HG03135 (cell line): Measurements from ENCODE around the gene ASB11.

Experiments used
- ATAC-seq: cut with Tn5 transposase; IDR thresholded peaks from one replicate; pipeline ENCODE4 v1.9.1; 2021; ENCODE audit warnings: mild to moderate bottlenecking, moderate library complexity; ENCODE audit not compliant: unreplicated experiment

Gene ASB11, protein sequence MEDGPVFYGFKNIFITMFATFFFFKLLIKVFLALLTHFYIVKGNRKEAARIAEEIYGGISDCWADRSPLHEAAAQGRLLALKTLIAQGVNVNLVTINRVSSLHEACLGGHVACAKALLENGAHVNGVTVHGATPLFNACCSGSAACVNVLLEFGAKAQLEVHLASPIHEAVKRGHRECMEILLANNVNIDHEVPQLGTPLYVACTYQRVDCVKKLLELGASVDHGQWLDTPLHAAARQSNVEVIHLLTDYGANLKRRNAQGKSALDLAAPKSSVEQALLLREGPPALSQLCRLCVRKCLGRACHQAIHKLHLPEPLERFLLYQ

GRCh38 chrX:15315509-15315908, at the start of gene ASB11:
Gene ASB11, minus strand, starts transcription at chrX:15315640. Its CDS starts 35 bp downstream, at chrX:15315605.
- no peak for ATAC-seq

GRCh38 chrX:15359701-15360100, 44.3 kb upstream of the ASB11 start:
- ATAC-seq: no peak

- ATAC-seq: no peak
These were observed 43.1 kb upstream of the ASB11 start for GRCh38 chrX:15358533-15358932.

DNA sequence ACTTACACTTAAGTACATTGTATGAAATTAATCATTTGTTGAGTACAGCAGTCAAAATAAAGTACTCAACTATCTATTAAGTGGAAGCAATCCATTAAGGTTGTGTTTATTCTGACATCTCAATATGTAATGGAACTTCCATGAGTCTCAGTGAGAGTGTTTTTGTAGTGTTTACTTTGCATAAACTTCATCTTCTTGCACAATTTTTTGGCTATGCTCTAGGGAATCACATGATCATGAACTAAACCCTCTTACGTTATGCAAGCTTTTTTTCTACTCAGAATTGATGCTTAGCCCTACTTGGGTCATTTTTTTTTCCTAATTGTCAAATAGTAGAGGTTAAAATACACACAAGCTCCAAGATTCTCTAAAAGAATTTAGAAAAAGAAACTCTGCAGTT, 41.0 kb upstream of the ASB11 start:
- no peak for ATAC-seq

DNA sequence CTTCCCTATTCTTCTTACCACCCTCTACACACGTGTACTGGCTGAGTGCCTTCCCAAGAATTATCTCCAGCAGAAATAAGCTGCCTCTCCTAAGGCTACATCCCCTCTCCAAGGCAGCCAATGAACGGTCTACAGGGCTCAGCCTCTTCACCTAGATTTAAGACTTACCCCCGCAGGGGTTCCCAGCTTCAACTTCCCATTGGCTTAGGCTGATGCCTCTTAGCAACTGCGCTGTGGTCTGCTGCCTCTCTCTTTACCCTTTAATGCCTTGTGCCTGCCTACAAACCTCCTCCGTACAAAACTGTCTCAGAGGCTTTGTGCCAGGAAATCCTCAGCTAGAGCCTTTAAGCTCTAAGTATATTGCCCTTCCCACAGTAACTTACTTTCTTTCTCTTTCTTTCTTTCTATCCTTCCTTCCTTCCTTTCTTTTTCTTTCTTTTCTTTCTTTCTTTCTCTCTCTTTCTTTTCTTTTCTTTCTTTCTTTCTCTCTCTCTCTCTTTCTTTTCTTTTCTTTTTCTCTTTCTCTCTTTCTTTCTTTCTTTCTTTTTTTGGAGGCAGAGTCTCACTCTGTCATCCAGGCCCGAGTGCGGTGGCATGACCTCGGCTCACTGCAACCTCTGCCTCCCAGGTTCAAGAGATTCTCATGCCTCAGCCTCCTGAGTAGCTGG, 35.0 kb upstream of the ASB11 start:
- ATAC-seq: no peak

GRCh38 chrX:15349046-15349445, 33.6 kb upstream of the ASB11 start:
- no peak for ATAC-seq

GRCh38 chrX:15345976-15346375, 30.5 kb upstream of the ASB11 start:
- ATAC-seq: no peak

GRCh38 chrX:15344106-15344505, 28.7 kb upstream of the ASB11 start:
- no peak for ATAC-seq

- no peak for ATAC-seq
These were observed 27.6 kb upstream of the ASB11 start for GRCh38 chrX:15343075-15343476.

- ATAC-seq: no peak
These were observed 25.4 kb upstream of the ASB11 start for GRCh38 chrX:15340867-15341266.

GRCh38 chrX:15336023-15336413, 20.6 kb upstream of the ASB11 start:
- ATAC-seq: no peak

DNA sequence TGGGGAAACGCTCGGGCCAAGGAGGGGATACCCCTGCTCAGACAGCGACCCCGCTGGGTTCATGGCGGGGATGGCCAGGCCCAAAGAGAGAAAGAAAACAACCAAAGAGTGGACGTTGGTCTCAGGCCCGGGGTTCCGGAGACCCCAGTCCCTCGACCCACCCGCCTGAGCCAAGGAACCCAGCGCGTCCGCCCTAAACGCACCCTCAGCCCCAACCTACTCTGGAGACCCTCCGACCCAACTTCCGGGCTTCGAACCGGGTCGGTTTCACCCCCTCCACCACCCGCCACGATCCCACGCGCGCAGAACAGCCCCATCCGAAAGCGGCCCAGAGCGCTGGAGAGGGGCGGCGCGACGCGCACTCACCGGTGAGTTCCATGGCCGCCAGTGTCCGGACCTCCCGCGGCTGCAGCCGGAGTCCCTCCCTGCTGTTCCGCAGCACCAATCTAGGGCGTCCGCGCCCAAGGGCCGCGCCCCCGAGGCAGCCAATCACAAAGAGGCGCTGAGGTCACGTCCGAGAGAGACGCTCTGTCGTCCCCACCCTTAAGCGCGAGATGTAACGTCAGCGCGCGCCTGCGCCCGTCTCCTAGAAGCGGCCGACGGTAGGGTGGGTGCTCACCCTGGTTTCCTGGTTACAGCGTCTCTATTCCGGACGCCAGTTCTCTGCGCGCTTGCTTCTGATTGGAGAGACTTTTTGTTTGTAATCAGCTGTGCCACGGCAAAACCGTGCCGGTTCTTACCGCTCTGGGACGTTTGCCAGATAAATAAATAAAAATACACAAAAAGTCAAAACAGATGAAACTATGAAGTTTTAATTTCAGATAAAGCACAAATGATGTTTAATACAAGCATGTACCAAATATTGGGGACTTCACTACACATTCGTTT, 19.9 kb upstream of the ASB11 start, which contains the start of gene PIGA:
Gene PIGA (minus strand): TSS at position 389 of the 888 bp plus-strand sequence. CDS start 3,593 bp downstream, outside the sequence.
- ATAC-seq: peak; percentile 100

DNA sequence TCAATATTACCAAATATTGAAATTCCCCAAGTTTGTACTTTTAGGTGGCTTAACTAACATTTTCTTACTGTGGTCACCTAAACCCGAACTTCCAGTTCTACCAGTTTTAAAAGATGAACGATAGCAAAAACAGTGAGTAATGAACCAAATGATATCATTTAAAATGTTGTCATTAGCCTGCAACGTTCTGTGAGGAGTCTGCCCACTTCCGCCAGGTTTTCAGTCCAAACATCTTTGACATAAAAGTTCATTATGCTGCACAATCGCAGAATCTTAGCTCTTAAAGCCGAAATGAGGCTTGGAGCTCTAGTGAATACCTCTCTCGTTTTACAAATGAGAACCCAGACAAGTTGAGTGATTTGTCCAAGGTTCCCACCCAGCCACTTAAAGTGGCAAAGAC, 19.1 kb upstream of the ASB11 start:
- no peak for ATAC-seq

DNA sequence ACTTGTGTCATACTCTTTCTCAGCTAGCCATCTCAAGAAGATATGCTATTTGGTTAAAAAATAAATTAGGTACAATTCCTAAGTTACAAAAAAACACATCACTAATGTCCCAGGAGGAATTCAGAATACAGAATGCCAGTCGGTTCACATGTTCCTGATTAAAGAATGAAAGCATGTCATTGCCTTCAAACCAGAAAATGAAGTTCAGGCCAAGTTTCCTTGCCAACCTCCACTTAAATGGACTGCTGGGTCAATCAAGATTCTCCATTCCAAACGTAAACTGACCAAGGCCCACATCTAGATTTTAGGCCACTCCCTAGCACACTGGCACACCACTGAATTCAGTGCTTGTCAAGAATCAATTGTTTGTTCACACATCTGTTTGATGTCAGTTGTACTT, 13.4 kb upstream of the ASB11 start:
- ATAC-seq: no peak

DNA sequence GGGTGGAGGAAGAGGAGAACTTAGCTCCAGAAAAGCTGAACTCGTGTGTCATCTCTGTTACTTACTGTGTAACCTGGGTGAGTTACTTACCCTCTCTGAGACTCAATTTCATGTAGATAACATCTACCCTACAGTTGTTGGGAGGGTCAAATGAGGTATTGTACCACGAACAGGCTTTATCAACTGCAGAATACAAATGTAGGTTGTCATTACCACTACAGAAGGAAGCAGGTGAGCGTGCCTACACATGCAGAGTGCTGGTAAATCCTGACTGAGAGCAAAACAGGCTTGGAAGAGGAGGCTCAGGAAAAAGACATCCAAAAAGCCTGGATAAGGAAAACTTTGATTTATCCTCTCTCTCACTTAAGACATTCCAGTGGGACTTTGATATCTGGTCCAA, 12.7 kb upstream of the ASB11 start:
- ATAC-seq: no peak

DNA sequence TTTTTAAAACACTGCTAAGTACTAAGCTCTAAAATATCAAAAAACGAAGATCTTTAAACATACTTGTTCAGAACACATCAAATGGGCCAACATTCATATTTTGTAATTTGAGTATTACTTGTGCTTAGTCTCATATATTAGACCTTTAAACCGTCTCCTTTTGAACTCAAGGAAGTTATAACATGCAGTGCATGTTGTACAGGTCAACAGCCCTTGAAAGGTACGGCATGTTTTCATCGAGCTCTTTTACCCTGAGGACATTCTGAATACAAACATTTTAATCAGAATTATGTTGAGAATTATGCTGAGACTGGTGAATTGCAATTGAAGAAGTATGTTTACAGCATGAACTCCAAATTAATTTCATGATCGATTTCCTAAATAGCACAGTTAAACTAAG, 7.0 kb upstream of the ASB11 start:
- ATAC-seq: no peak

DNA sequence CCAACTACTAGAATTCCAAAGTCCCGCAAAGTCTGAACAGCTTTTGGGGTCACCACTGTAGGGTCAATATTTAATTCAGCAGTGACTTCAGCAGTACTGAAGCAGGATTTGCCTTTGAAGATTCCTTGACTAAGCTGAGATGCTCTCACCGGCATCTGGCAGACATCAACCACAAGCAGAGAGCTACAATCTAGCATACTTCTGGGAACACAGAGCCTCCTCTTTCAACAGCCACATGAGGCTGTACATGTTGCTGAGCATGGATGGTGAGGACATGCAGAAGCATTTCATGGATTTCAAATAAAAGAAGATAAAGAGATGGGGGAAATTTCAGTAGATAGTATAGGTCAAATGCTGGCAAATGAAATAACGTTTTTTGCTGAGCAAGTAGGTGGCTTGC, 6.6 kb upstream of the ASB11 start:
- no peak for ATAC-seq

DNA sequence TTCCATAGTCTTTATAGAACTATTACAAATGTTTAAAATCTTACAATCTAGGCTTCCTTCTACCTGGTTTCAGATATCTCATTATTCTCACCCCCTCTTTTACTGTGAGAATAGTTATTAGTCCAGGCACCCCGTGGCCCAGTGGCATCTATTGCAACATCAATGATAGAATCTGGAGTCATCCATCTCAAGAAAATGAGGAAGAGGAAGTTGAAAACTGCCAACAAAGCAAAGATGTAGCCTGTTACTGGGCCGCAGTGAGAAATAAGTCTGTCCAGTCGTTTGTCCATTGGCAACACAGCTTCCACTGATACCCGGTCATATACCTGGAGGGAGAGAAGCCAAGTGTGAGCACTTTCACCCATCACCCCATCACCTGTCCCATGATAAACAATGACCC, 6.0 kb upstream of the ASB11 start:
- no peak for ATAC-seq

DNA sequence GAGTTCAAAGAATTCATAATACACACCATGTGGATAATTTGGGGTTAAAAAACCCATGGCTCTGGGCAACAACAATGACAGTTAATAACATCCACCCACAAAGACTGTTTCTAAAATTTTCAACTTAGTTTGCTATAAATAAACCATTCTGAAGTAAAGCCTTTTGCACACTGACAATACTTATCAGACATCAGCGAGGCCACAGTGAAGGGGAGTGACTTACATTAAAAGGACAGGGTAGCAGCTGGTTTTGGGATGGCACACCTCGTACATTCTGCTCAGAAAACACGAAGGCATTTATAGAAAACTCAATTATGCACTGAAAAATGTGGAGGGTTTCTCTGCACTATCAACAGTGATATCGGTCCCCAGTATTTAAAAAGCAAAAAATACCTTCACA, 4.9 kb upstream of the ASB11 start:
- ATAC-seq: no peak

GRCh38 chrX:15319075-15319474, 3.6 kb upstream of the ASB11 start:
- ATAC-seq: no peak

GRCh38 chrX:15314472-15314871, 968 bp downstream of the ASB11 start:
- ATAC-seq: no peak

GRCh38 chrX:15311119-15311518, 4.3 kb downstream of the ASB11 start:
- ATAC-seq: no peak
